Mucosa of rectum (tissue), 2 donors: ENCODE data around the gene METTL2A.
"Not testable (repeated sequence)": the region's sequence is repeated elsewhere in the genome, so short reads cannot be mapped to it uniquely, and the experiment has no call there.

Experiments used
- H3K27ac ChIP-seq, 2 donors: one replicate each; pipeline ENCODE4 v1.7.0; 2013; ENCODE audit warnings: inconsistent platforms in 2 of 2, low read depth in 2 of 2, low read length in 2 of 2
- H3K27me3 ChIP-seq, 2 donors: one replicate each; pipeline ENCODE4 v1.7.0; 2013; ENCODE audit warnings: low read length in 2 of 2; ENCODE audit not compliant: control insufficient read depth in 2 of 2, insufficient read depth in 2 of 2
- H3K36me3 ChIP-seq, 2 donors: one replicate each; pipeline ENCODE4 v1.7.0; 2013; ENCODE audit warnings: low read length in 2 of 2; ENCODE audit not compliant: control insufficient read depth in 2 of 2, insufficient read depth in 2 of 2
- H3K4me1 ChIP-seq, 2 donors: one replicate each; pipeline ENCODE4 v1.7.0; 2013; ENCODE audit warnings: low read length in 2 of 2, mild to moderate bottlenecking in 1 of 2; ENCODE audit not compliant: control insufficient read depth in 2 of 2, insufficient read depth in 2 of 2
- H3K4me3 ChIP-seq, 2 donors: one replicate each; pipeline ENCODE4 v1.7.0; 2013; ENCODE audit warnings: low read length in 2 of 2
- H3K9ac ChIP-seq, 2 donors: one replicate each; pipeline ENCODE4 v1.7.0; 2013; ENCODE audit warnings: low read length in 2 of 2, low read depth in 1 of 2, mild to moderate bottlenecking in 1 of 2
- H3K9me3 ChIP-seq, 2 donors: one replicate each; pipeline ENCODE4 v1.7.0; 2013; ENCODE audit warnings: low read length in 2 of 2; ENCODE audit not compliant: control insufficient read depth in 2 of 2
- donor health status: healthy.
- donor health status: Normal muscosa, but diverticular disease.

Gene METTL2A

GRCh38 chr17:62441181-62441580 is 17.5 kb downstream of the METTL2A start:
- H3K36me3 ChIP-seq, result peaks cover 19 to 30% of the 10 kb centered on the region in 2 donors
- not testable (repeated sequence) for H3K9ac ChIP-seq, H3K9me3 ChIP-seq, H3K4me3 ChIP-seq, H3K4me1 ChIP-seq, H3K27me3 ChIP-seq, H3K27ac ChIP-seq

GRCh38 chr17:62444063-62444462 is 20.4 kb downstream of the METTL2A start:
- H3K27ac ChIP-seq, result no peak overlapping the region
- no peak overlapping the region for H3K9ac ChIP-seq
- H3K4me3 ChIP-seq, result no peak overlapping the region
- no peaks in the 10 kb centered on the region for H3K27me3 ChIP-seq
- H3K4me1 ChIP-seq, result no peaks in the 10 kb centered on the region
- no peaks in the 10 kb centered on the region for H3K9me3 ChIP-seq
- H3K36me3 ChIP-seq, result peaks cover 37 to 44% of the 10 kb centered on the region in 2 donors

DNA sequence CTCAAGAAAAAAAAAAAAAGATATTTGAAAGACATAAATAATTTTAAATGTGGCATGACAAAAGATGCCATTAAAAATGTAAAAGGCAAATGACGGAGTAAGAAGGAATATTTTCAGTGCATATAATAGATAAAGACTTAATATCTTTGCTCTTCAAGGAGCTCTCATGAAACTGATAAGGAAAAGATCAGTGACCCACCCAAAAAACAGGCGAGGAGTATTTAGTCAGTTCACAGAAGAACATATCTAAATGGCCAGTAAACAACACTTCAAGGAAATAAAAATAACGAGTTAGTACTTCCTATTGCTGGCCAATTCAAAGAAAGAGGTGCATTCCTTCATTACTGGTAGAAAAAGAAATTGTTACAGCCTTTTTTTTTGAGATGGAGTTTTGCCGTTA is 22.1 kb downstream of the METTL2A start:
- not testable (repeated sequence) for H3K9me3 ChIP-seq, H3K9ac ChIP-seq, H3K4me3 ChIP-seq, H3K4me1 ChIP-seq, H3K27ac ChIP-seq, H3K27me3 ChIP-seq
- peaks cover 33 to 42% of the 10 kb centered on the region in 2 donors for H3K36me3 ChIP-seq

- not testable (repeated sequence) for H3K9ac ChIP-seq, H3K4me3 ChIP-seq, H3K27me3 ChIP-seq, H3K27ac ChIP-seq, H3K4me1 ChIP-seq, H3K9me3 ChIP-seq
- peaks cover 13 to 14% of the 10 kb centered on the region in 2 donors for H3K36me3 ChIP-seq
Observed at GRCh38 chr17:62452195-62452594, 28.5 kb downstream of the METTL2A start.

- not testable (repeated sequence) for H3K36me3 ChIP-seq, H3K27ac ChIP-seq, H3K9ac ChIP-seq, H3K9me3 ChIP-seq, H3K27me3 ChIP-seq, H3K4me3 ChIP-seq, H3K4me1 ChIP-seq
Observed at GRCh38 chr17:62453041-62453440, 29.3 kb downstream of the METTL2A start.

- not testable (repeated sequence) for H3K27me3 ChIP-seq, H3K36me3 ChIP-seq, H3K4me1 ChIP-seq, H3K9ac ChIP-seq, H3K4me3 ChIP-seq, H3K9me3 ChIP-seq
- H3K27ac ChIP-seq, result peak overlapping the region in 1 of 2 donors; percentile 0
Observed at GRCh38 chr17:62453656-62454055, 30.0 kb downstream of the METTL2A start.

GRCh38 chr17:62454111-62454510 is 30.4 kb downstream of the METTL2A start:
- not testable (repeated sequence) for H3K27me3 ChIP-seq, H3K4me1 ChIP-seq, H3K9ac ChIP-seq, H3K9me3 ChIP-seq, H3K36me3 ChIP-seq, H3K4me3 ChIP-seq
- H3K27ac ChIP-seq, result peak overlapping the region in 1 of 2 donors; percentile 0

DNA sequence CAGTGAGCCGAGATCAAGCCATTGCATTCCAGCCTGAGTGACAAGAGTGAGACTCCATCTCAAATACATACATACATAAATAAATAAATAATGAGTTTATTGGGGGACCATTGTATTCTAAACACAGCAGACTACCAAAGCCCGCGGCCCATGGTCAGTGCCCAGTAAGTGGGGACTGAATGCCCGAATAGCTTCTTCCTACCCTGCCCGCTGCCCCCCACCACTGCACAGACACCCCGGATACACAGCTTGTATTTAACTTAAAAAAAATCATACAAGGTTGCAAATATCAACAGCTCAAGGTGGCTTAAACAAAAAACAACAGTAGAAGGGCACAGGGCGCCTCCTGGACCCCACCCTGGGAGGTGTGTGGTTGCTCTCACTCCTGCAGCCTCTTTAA is 32.3 kb downstream of the METTL2A start:
- Histone ChIP-seq H3K9ac (no peak overlapping the region), H3K27ac (no peak overlapping the region), H3K4me1 (no peaks in the 10 kb centered on the region), H3K36me3 (no peaks in the 10 kb centered on the region), H3K9me3 (no peaks in the 10 kb centered on the region), H3K4me3 (no peak overlapping the region), H3K27me3 (no peaks in the 10 kb centered on the region)

DNA sequence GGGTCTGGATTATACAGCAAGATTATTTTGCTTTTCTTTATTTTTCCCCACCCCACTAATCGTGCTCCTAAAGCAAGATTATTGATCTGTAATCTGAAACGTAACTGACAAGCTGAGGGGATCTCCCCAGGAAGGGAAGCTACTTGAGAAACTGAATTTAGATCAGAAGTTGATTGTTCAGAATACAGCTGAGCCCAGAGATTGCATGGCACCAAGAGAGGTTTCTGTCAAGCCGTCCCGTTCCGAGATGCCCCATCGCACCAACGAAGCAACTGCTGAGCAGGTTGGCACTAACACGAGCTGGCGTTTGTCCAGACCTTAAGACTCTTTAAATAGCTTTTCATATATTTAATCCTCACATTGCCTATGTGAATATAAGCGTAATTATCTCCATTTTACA is 34.8 kb downstream of the METTL2A start:
- H3K4me1 ChIP-seq, H3K9me3 ChIP-seq, H3K27ac ChIP-seq, H3K9ac ChIP-seq, H3K27me3 ChIP-seq, H3K36me3 ChIP-seq, H3K4me3 ChIP-seq: not testable (repeated sequence)

GRCh38 chr17:62464422-62464821 is 40.7 kb downstream of the METTL2A start:
- not testable (repeated sequence) for H3K27me3 ChIP-seq, H3K36me3 ChIP-seq, H3K9ac ChIP-seq, H3K4me3 ChIP-seq, H3K27ac ChIP-seq, H3K9me3 ChIP-seq, H3K4me1 ChIP-seq

GRCh38 chr17:62465271-62465670 is 41.6 kb downstream of the METTL2A start:
- not testable (repeated sequence) for H3K4me1 ChIP-seq, H3K4me3 ChIP-seq, H3K27ac ChIP-seq, H3K27me3 ChIP-seq, H3K9ac ChIP-seq, H3K9me3 ChIP-seq, H3K36me3 ChIP-seq
